GM23338 (cell line): ENCODE results near the gene WWP2. TPM values are rescaled to one million over a fixed set of nuclear protein-coding genes. Genes with fewer than 3 reads are reported as not detected.
"Not testable (repeated sequence)": the region's sequence is repeated elsewhere in the genome, so short reads cannot be mapped to it uniquely, and the experiment has no call there.

Experiments used
- ATAC-seq: fragments of 200-7000 bp; cut with Tn5 transposase; 3 replicates; pipeline ENCODE4 v1.9.1; 2020
- DNase-seq: peaks from one replicate; pipeline ENCODE4 v3.0.0-alpha.2; 2015; ENCODE audit warnings: low spot score
- H2AFZ ChIP-seq: fragments of 200-600 bp; sonication (generic); 2 replicates; pipeline ENCODE4 v1.8.0; 2016; ENCODE audit warnings: antibody characterized with exemption, mild to moderate bottlenecking, moderate library complexity
- H3F3A ChIP-seq: fragments of 200-600 bp; sonication (generic); replicated peaks from 2 replicates; pipeline ENCODE4 v1.8.0; 2017; ENCODE audit warnings: antibody characterized with exemption, mixed run types, low read depth
- H3K27ac ChIP-seq: fragments of 200-600 bp; sonication (generic); 2 replicates; pipeline ENCODE4 v1.6.1; 2016; ENCODE audit warnings: low read depth
- H3K27me3 ChIP-seq: fragments of 200-600 bp; sonication (generic); 2 replicates; pipeline ENCODE4 v1.8.0; 2016; ENCODE audit warnings: mild to moderate bottlenecking, mixed run types, moderate library complexity; ENCODE audit not compliant: insufficient read depth
- H3K36me3 ChIP-seq: fragments of 200-600 bp; sonication (generic); 2 replicates; pipeline ENCODE4 v1.8.0; 2016; ENCODE audit warnings: mild to moderate bottlenecking; ENCODE audit not compliant: insufficient read depth
- H3K4me1 ChIP-seq: fragments of 200-600 bp; sonication (generic); 2 replicates; pipeline ENCODE4 v1.8.0; 2016; ENCODE audit warnings: mild to moderate bottlenecking, moderate library complexity; ENCODE audit not compliant: insufficient read depth
- H3K4me2 ChIP-seq: fragments of 200-600 bp; sonication (generic); 2 replicates; pipeline ENCODE4 v1.7.1; 2017; ENCODE audit warnings: mixed run types
- H3K4me3 ChIP-seq: fragments of 200-600 bp; sonication (generic); 2 replicates; pipeline ENCODE4 v1.6.1; 2016; ENCODE audit warnings: mixed run types
- H3K79me2 ChIP-seq: fragments of 200-600 bp; sonication (generic); replicated peaks from 2 replicates; pipeline ENCODE4 v1.8.0; 2017; ENCODE audit warnings: mild to moderate bottlenecking; ENCODE audit not compliant: insufficient read depth
- H3K9me2 ChIP-seq: fragments of 200-600 bp; sonication (generic); 2 replicates; pipeline ENCODE4 v1.8.0; 2017; ENCODE audit not compliant: insufficient read depth
- H4K20me1 ChIP-seq: fragments of 200-600 bp; sonication (generic); replicated peaks from 2 replicates; pipeline ENCODE4 v1.8.0; 2017; ENCODE audit warnings: mild to moderate bottlenecking; ENCODE audit not compliant: insufficient read depth
- H3K27ac Mint-ChIP-seq: 2 replicates; pipeline ENCODE4 v1.8.0; 2020; ENCODE audit warnings: inconsistent platforms, mild to moderate bottlenecking, moderate library complexity, mixed read lengths
- H3K27me3 Mint-ChIP-seq: 3 replicates; pipeline ENCODE4 v1.8.0; 2022; ENCODE audit warnings: low read depth, mild to moderate bottlenecking, moderate library complexity, mixed read lengths, inconsistent platforms; ENCODE audit not compliant: insufficient read depth, poor library complexity
- H3K36me3 Mint-ChIP-seq: 3 replicates; pipeline ENCODE4 v1.8.0; 2021; ENCODE audit warnings: low read depth, mild to moderate bottlenecking, inconsistent platforms, moderate library complexity, mixed read lengths
- H3K4me1 Mint-ChIP-seq: 3 replicates; pipeline ENCODE4 v1.8.0; 2020; ENCODE audit warnings: mild to moderate bottlenecking, inconsistent platforms, mixed read lengths
- H3K4me3 Mint-ChIP-seq: 3 replicates; pipeline ENCODE4 v1.8.0; 2021; ENCODE audit warnings: moderate library complexity, mild to moderate bottlenecking, inconsistent platforms, mixed read lengths
- H3K9me3 Mint-ChIP-seq: 3 replicates; pipeline ENCODE4 v1.8.0; 2020; ENCODE audit warnings: moderate library complexity, mild to moderate bottlenecking, inconsistent platforms, mixed read lengths
- ETS1 ChIP-seq: IDR thresholded peaks from 2 replicates; pipeline ENCODE4 v1.6.1; 2016; ENCODE audit warnings: antibody characterized with exemption
- EZH2phosphoT487 ChIP-seq: fragments of 200-600 bp; sonication (generic); IDR thresholded peaks from one replicate; pipeline ENCODE4 v1.8.1; 2018; ENCODE audit warnings: antibody characterized with exemption; ENCODE audit not compliant: unreplicated experiment
- JUNB ChIP-seq: IDR thresholded peaks from one replicate; pipeline ENCODE4 v1.6.1; 2016; ENCODE audit warnings: antibody characterized with exemption; ENCODE audit not compliant: unreplicated experiment
- ZNF114 ChIP-seq: fragments of 250-450 bp; sonication (Bioruptor Pico); IDR thresholded peaks from 2 replicates; pipeline ENCODE4 v1.5.0; 2020; ENCODE audit warnings: mild to moderate bottlenecking, moderate library complexity
- polyA plus RNA-seq: library from polyadenylated mRNA; unstranded; fragments of >200 nt; fragmentation: Nextera tagmentation; extraction: Ambion mirVana; gene quantifications from 2 replicates; pipeline ENCODE4 v1.2.1, GENCODE V29; 2016
- total RNA-seq: library from RNA; depleted of rRNA; stranded (reverse); fragments of >200 nt; shearing (Covaris generic); gene quantifications from 2 replicates; pipeline ENCODE4 v1.2.3, GENCODE V29; 2014
- TF ChIP-seq, protein P1 (sequence below): fragments of 250-450 bp; sonication (Bioruptor Pico); IDR thresholded peaks from 2 replicates; pipeline ENCODE4 v1.5.0; 2020; ENCODE audit warnings: mild to moderate bottlenecking, moderate library complexity

Gene WWP2
- total and polyA plus RNA-seq, 2 experiments from 2014 or later = 12.3 to 35.5 TPM

GRCh38 chr16:69729030-69729429 is 33.1 kb upstream of the WWP2 start:
- ATAC-seq, H3K9me3 Mint-ChIP-seq, H3K27me3 ChIP-seq, H4K20me1 ChIP-seq, H3K36me3 Mint-ChIP-seq, H3K27ac ChIP-seq, H3K36me3 ChIP-seq, H3K9me2 ChIP-seq, H3K27ac Mint-ChIP-seq, H3K4me3 ChIP-seq, H3K4me2 ChIP-seq, DNase-seq, H3K4me3 Mint-ChIP-seq, H2AFZ ChIP-seq: not testable (repeated sequence)
- H3K79me2 ChIP-seq = peaks cover 26% of the 10 kb centered on the region
- H3F3A ChIP-seq = peaks cover 28% of the 10 kb centered on the region; the same call in 1 of the 2 replicates
- H3K27me3 Mint-ChIP-seq = peaks cover 20% of the 10 kb centered on the region
- H3K4me1 ChIP-seq = peaks cover 32% of the 10 kb centered on the region
- peaks cover 32% of the 10 kb centered on the region for H3K4me1 Mint-ChIP-seq

DNA sequence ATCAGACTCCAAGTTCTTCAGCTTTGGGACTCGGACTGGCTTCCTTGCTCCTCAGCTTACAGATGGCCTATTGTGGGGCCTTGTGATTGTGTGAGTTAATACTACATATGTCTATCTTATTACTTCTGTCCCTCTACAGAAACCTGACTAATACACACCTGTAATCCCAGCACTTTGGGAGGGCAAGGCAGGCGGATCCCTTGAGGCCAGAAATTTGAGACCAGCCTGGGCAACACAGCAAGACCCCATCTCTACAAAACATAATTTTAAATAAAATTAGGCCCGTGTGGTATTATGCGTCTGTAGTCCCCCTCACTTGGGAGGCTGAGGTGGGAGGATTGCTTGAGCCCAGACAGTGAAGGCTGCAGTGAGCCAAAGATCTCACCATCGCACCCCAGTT is 30.9 kb upstream of the WWP2 start:
- H3K27ac Mint-ChIP-seq, DNase-seq, H3K79me2 ChIP-seq, H4K20me1 ChIP-seq, H3K9me3 Mint-ChIP-seq, H2AFZ ChIP-seq, H3K27me3 ChIP-seq, H3K4me3 Mint-ChIP-seq, H3K9me2 ChIP-seq, H3K36me3 ChIP-seq, H3K27ac ChIP-seq, H3K36me3 Mint-ChIP-seq, H3K4me3 ChIP-seq, ATAC-seq, H3K4me2 ChIP-seq: not testable (repeated sequence)
- H3K4me1 ChIP-seq = peaks cover 17% of the 10 kb centered on the region
- Mint-ChIP-seq H3K4me1 (peaks cover 17% of the 10 kb centered on the region), H3K27me3 (peaks cover 18% of the 10 kb centered on the region)
- peaks cover 13% of the 10 kb centered on the region; the same call in 1 of the 2 replicates for H3F3A ChIP-seq

GRCh38 chr16:69732101-69732500 is 30.0 kb upstream of the WWP2 start:
- no peak overlapping the region for H3K4me3 Mint-ChIP-seq
- Histone ChIP-seq H3F3A (peaks cover 9% of the 10 kb centered on the region; the same call in 1 of the 2 replicates), H3K4me3 (no peak overlapping the region), H3K9me2 (no peaks in the 10 kb centered on the region), H3K36me3 (no peaks in the 10 kb centered on the region), H2AFZ (no peak overlapping the region), H3K4me1 (peaks cover 15% of the 10 kb centered on the region), H3K27me3 (no peaks in the 10 kb centered on the region), H3K27ac (no peak overlapping the region), H3K79me2 (peaks cover 6% of the 10 kb centered on the region), H3K4me2 (no peak overlapping the region), H4K20me1 (no peaks in the 10 kb centered on the region)
- H3K4me1 Mint-ChIP-seq = peaks cover 12% of the 10 kb centered on the region
- ATAC-seq (no peak), DNase-seq (no peak)
- H3K9me3 Mint-ChIP-seq = no peaks in the 10 kb centered on the region; the same call in 2 of the 3 replicates
- no peak overlapping the region for H3K27ac Mint-ChIP-seq
- H3K27me3 Mint-ChIP-seq = peaks cover 14% of the 10 kb centered on the region
- no peaks in the 10 kb centered on the region; the same call in 2 of the 3 replicates for H3K36me3 Mint-ChIP-seq
- no peak for TF ChIP-seq JUNB

DNA sequence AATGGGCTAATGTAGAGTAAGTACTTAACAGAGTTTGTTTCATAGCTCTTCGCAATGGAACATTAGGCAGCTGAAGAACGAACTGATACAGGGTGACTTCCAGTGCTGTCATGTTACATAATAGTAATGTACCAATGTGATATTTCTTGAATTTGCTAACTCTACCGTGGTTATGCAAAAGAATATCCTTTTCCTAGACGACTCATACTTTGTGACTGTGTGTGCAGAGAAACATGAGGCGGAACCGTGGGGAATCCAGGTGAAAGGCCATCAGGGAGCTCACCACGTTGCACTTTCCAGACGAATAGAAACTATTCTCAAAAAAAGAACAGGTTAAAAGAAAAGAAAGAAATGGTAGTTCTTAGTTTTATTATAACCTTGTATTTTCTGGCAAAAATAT is 20.6 kb upstream of the WWP2 start:
- H3K9me2 ChIP-seq = no peaks in the 10 kb centered on the region
- peaks cover 20% of the 10 kb centered on the region for H4K20me1 ChIP-seq
- peaks cover 4% of the 10 kb centered on the region for H3K27me3 Mint-ChIP-seq
- H3K4me1 Mint-ChIP-seq = no peaks in the 10 kb centered on the region
- peaks cover 54% of the 10 kb centered on the region for H3K36me3 ChIP-seq
- H3K4me3 Mint-ChIP-seq = no peak overlapping the region
- H3K9me3 Mint-ChIP-seq = no peaks in the 10 kb centered on the region
- ATAC-seq (no peak), DNase-seq (no peak)
- H3K27ac Mint-ChIP-seq = no peak overlapping the region
- peaks cover 7% of the 10 kb centered on the region; the same call in 1 of the 2 replicates for H3K79me2 ChIP-seq
- H3K27ac ChIP-seq = no peak overlapping the region
- no peaks in the 10 kb centered on the region for H3K4me1 ChIP-seq
- no peak overlapping the region for H3K4me3 ChIP-seq
- H3F3A ChIP-seq = peaks cover 19% of the 10 kb centered on the region; the same call in 1 of the 2 replicates
- no peak overlapping the region for H2AFZ ChIP-seq
- H3K27me3 ChIP-seq = no peaks in the 10 kb centered on the region
- peaks cover 74% of the 10 kb centered on the region for H3K36me3 Mint-ChIP-seq
- no peak overlapping the region for H3K4me2 ChIP-seq
- TF ChIP-seq EZH2phosphoT487 = no peak
- TF ChIP-seq ZNF114 (CRISPR knock-in tag) = no peak
- no peak for TF ChIP-seq ETS1
- TF ChIP-seq, protein P1, sequence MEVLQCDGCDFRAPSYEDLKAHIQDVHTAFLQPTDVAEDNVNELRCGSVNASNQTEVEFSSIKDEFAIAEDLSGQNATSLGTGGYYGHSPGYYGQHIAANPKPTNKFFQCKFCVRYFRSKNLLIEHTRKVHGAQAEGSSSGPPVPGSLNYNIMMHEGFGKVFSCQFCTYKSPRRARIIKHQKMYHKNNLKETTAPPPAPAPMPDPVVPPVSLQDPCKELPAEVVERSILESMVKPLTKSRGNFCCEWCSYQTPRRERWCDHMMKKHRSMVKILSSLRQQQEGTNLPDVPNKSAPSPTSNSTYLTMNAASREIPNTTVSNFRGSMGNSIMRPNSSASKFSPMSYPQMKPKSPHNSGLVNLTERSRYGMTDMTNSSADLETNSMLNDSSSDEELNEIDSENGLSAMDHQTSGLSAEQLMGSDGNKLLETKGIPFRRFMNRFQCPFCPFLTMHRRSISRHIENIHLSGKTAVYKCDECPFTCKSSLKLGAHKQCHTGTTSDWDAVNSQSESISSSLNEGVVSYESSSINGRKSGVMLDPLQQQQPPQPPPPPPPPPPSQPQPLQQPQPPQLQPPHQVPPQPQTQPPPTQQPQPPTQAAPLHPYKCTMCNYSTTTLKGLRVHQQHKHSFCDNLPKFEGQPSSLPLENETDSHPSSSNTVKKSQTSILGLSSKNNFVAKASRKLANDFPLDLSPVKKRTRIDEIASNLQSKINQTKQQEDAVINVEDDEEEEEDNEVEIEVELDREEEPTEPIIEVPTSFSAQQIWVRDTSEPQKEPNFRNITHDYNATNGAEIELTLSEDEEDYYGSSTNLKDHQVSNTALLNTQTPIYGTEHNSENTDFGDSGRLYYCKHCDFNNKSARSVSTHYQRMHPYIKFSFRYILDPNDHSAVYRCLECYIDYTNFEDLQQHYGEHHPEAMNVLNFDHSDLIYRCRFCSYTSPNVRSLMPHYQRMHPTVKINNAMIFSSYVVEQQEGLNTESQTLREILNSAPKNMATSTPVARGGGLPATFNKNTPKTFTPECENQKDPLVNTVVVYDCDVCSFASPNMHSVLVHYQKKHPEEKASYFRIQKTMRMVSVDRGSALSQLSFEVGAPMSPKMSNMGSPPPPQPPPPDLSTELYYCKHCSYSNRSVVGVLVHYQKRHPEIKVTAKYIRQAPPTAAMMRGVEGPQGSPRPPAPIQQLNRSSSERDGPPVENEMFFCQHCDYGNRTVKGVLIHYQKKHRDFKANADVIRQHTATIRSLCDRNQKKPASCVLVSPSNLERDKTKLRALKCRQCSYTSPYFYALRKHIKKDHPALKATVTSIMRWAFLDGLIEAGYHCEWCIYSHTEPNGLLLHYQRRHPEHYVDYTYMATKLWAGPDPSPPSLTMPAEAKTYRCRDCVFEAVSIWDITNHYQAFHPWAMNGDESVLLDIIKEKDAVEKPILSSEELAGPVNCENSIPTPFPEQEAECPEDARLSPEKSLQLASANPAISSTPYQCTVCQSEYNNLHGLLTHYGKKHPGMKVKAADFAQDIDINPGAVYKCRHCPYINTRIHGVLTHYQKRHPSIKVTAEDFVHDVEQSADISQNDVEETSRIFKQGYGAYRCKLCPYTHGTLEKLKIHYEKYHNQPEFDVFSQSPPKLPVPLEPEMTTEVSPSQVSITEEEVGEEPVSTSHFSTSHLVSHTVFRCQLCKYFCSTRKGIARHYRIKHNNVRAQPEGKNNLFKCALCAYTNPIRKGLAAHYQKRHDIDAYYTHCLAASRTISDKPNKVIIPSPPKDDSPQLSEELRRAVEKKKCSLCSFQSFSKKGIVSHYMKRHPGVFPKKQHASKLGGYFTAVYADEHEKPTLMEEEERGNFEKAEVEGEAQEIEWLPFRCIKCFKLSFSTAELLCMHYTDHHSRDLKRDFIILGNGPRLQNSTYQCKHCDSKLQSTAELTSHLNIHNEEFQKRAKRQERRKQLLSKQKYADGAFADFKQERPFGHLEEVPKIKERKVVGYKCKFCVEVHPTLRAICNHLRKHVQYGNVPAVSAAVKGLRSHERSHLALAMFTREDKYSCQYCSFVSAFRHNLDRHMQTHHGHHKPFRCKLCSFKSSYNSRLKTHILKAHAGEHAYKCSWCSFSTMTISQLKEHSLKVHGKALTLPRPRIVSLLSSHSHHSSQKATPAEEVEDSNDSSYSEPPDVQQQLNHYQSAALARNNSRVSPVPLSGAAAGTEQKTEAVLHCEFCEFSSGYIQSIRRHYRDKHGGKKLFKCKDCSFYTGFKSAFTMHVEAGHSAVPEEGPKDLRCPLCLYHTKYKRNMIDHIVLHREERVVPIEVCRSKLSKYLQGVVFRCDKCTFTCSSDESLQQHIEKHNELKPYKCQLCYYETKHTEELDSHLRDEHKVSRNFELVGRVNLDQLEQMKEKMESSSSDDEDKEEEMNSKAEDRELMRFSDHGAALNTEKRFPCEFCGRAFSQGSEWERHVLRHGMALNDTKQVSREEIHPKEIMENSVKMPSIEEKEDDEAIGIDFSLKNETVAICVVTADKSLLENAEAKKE (CRISPR knock-in tag) = no peak
